H1 (cell line): ENCODE measurements around the gene MAPK4. TPM values are rescaled to one million over a fixed set of nuclear protein-coding genes. Genes with fewer than 3 reads are reported as not detected.

Experiments used
- BCL11A ChIP-seq, 2 experiments: IDR thresholded peaks; one replicate each; pipeline ENCODE4 v1.6.1; 2011; ENCODE audit warnings: low read depth in 2 of 2, low read length in 2 of 2, mild to moderate bottlenecking in 2 of 2
- FOSL1 ChIP-seq: IDR thresholded peaks from 2 replicates; pipeline ENCODE4 v1.6.1; 2011; ENCODE audit warnings: mild to moderate bottlenecking, low read depth, low read length, moderate library complexity; ENCODE audit not compliant: insufficient read depth
- polyA plus RNA-seq, 7 experiments: library from polyadenylated mRNA; depleted of rRNA in 3 of 7; stranded (reverse) in 5 of 7; unstranded in 2 of 7; fragments of >200 nt in 5 of 7; fragments of 200-250 nt in 2 of 7; gene quantifications; 1 replicate in 5 of 7; 2 replicates in 1 of 7; 4 replicates in 1 of 7; pipeline versions ENCODE4 v1.2.1 to v1.2.3, GENCODE V29; 2011 to 2013; ENCODE audit warnings: missing spikeins in 2 of 7, mixed read lengths in 2 of 7
- total RNA-seq: library from RNA; stranded (reverse); fragmentation: NEBNext Ultra II Directional; extraction: Animal tissue kit (Norgen Biotek cat#: 25700); gene quantifications from 2 replicates; pipeline ENCODE4 v1.2.1, GENCODE V29; 2021
- TF ChIP-seq, protein P1 (sequence below): IDR thresholded peaks from 2 replicates; pipeline ENCODE4 v1.6.1; 2011; ENCODE audit warnings: low read depth, mild to moderate bottlenecking, low read length; ENCODE audit not compliant: insufficient read depth

MAPK4 gene
- total and polyA plus RNA-seq, 2 of the 8 experiments (the other 6 are each of a cell fraction or from before 2014, with no cell fraction given), result 3.2 to 3.7 TPM

DNA sequence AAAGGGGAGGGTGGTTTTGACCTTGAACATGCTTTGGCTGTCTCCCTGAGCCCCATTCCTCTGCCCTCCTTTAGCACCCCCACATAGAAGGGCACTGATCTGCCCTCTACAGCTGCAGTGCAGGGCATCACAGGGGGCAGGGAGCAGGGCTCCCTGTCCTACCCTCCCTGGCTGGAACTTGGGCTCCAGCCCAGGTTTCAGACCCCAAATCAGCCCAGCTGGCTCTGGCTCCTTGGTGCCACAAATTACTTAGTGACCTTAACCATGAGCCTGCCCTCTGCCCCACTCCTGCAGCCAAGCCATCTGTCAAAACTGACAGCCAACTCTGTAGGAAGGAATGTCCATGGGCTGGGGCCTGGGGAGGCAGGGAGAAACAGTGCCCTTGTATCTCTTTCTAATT is 105.6 kb downstream of the MAPK4 start (continued):
- TF ChIP-seq FOSL1, result no peak
- TF ChIP-seq, protein P1, sequence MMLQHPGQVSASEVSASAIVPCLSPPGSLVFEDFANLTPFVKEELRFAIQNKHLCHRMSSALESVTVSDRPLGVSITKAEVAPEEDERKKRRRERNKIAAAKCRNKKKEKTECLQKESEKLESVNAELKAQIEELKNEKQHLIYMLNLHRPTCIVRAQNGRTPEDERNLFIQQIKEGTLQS, result no peak
- no peak for TF ChIP-seq BCL11A (IDR thresholded peaks at IDR 0.05; ENCODE audit: low read depth in 2 of 2, low read length in 2 of 2)
- TF ChIP-seq, all 59 proteins: peak for 0
